HFF-Myc (cell line): ENCODE results near the gene CLMN.

Source experiments
- DNase-seq: peaks from one replicate; pipeline ENCODE4 v3.0.0-alpha.2; 2011; ENCODE audit warnings: low read depth; ENCODE audit errors: extremely low read depth
- H3K4me3 ChIP-seq: replicated peaks from 2 replicates; pipeline ENCODE4 v1.5.1; 2011; ENCODE audit warnings: low read depth, mild to moderate bottlenecking, control low read depth, low read length
- TF ChIP-seq, protein P1 (sequence below): IDR thresholded peaks from 2 replicates; pipeline ENCODE4 v1.5.1; 2012; ENCODE audit warnings: mild to moderate bottlenecking, low read depth, low read length, control low read depth; ENCODE audit errors: missing control alignments

CLMN gene

DNA sequence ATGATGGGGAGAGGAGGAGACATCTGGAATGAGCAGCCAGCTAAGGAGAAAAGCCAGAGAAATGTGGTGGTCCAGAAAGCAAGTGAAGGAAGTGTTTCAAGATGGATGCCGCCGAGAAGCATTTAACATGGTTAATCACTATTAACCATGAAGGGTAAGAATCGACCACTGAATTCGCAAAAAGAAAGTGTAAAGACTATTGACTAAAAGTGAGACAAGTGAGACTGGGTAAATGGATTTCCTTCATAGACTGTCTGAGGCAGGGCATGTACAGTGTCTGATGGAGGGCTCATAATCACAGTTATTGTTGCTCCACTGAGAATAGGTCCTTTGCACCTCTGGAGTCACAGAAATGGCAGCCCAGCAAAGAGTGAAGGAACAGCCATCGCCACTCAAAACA is 25.3 kb upstream of the CLMN start:
- no peak for DNase-seq
- TF ChIP-seq, protein P1, sequence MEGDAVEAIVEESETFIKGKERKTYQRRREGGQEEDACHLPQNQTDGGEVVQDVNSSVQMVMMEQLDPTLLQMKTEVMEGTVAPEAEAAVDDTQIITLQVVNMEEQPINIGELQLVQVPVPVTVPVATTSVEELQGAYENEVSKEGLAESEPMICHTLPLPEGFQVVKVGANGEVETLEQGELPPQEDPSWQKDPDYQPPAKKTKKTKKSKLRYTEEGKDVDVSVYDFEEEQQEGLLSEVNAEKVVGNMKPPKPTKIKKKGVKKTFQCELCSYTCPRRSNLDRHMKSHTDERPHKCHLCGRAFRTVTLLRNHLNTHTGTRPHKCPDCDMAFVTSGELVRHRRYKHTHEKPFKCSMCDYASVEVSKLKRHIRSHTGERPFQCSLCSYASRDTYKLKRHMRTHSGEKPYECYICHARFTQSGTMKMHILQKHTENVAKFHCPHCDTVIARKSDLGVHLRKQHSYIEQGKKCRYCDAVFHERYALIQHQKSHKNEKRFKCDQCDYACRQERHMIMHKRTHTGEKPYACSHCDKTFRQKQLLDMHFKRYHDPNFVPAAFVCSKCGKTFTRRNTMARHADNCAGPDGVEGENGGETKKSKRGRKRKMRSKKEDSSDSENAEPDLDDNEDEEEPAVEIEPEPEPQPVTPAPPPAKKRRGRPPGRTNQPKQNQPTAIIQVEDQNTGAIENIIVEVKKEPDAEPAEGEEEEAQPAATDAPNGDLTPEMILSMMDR, result no peak
- H3K4me3 ChIP-seq, result no peak overlapping the region

DNA sequence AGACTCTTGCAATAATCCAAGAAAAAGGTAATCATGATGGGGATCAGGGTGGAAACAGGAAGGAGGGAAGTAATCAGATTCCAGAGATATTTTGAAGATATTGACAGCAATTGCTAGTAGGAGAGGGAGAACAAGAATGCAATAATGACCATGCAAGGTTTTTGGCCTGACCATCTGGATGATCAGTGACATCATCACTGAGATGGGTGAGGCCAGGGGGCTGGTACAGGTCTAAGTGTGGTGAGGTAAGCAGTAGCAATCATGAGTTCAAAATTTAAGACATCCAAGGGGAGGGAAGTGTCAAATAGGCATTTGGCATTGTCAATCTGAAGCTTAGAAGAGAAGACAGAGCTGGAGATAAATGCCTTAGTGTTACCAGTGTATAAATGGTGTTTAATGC is 24.8 kb upstream of the CLMN start:
- DNase-seq, result no peak
- no peak overlapping the region for H3K4me3 ChIP-seq
- TF ChIP-seq, protein P1, result no peak

DNA sequence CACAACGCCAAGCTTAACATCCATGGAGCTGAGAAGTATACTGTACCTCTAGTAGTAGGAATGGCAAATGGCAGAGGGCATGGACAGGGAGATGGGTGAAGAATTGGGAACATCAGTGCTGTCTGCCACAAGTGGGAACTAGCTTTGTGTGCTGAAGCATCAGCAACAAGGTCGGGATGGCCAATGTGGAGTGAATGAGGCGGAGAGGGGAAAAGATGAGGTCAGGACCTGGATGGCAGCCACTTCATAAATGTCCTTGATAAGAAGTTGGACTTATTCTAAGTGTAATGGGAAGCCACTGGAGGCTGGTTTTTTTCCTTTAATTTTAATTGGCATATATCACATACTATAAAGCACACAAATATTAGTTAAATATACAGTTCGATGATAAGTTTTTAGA is 21.9 kb upstream of the CLMN start:
- no peak for DNase-seq
- no peak overlapping the region for H3K4me3 ChIP-seq
- TF ChIP-seq, protein P1, result no peak

DNA sequence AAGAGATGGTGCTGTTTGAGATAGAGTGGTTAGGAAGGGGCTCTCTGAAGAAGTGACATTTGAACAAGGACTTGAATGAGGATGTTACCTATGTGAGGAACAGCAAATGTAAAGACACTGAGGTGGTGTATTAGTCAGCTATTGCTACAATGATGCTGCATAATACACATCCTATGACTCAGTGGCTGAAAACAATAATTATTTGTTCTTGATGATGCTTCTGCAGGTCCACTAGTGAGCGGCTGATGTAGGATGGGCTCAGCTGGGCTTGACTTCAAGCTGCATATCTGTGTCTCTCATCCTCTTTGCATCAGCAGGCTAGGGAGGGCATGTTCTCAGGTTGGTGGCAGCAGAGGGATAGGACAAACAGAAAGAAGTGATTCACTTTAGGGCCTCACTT is 21.4 kb upstream of the CLMN start:
- DNase-seq, result no peak

DNA sequence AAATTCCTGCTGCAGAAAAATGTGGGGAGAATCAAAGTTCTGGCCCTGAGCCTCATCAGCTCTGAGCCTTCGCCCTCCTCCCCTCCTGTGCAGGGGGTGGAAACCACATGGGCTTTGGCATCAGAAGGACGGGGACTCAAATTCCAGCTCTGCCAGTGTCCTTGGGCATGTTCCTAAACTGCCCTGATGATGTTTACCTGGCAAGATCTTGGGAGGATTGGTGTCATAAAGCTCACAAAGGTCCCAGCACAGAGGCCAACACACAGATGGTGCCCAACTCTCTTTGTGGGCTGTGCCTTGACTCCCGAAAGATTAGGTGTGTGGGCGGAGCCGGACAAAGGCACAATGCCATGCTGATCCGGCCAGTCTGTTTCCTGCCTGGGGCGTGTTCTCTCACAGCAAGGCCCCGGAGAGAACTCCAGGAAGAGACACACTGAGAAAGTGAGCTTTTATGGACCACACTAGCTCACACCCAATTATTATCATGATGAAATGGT is 20.5 kb upstream of the CLMN start:
- no peak overlapping the region for H3K4me3 ChIP-seq
- DNase-seq, result no peak
- TF ChIP-seq, protein P1, result no peak

More for the DNA sequence above, 21.4 kb upstream of the CLMN start:
- TF ChIP-seq, protein P1, result no peak
- H3K4me3 ChIP-seq, result no peak overlapping the region

DNA sequence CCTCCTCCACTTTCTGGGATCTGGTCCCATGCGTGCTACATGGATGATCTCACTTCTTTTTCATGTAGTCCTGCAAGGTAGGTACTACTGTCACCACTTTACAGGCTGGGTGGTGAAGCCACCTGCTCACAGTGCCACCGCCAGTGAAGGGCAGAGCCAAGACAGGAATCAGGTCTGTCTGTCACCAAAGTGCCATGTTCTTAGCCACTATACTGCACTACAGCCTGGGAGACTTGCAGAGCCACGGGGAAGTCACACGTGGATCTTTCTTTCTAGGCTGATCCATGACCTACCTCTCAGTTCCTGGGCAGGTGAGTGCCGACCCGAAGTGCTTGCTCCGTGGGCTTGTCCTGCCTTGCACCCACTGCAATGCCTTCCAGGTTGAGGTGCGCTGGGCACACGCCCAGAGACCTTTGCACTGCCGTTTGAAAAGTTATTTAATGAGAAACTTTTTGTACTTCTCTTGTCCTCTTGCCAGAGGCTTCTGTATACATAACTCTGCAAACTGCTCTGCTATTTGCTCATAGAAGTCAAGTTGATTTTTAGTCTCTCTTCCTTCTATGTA is 19.7 kb upstream of the CLMN start:
- H3K4me3 ChIP-seq, result no peak overlapping the region
- DNase-seq, result no peak
- TF ChIP-seq, protein P1, result no peak

DNA sequence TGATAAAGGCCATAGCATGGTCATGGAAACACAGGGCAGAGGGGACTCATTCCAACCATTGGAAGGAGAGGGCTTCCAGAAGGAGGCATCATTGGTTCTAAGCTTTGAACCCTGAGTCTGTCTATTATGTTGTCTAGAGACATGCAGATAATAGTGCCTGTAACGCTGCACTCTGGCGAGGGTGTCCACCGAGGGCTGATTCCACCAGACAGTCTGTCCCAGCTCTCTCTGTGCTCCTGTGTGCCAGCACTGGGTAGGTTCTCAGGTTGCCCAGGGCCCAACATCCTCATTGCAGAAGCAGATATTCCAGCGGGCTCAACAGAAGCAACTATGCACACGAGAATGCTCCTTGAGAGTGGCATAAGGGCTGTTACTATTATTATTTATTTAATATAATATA is 18.7 kb upstream of the CLMN start:
- no peak overlapping the region for H3K4me3 ChIP-seq
- no peak for DNase-seq
- TF ChIP-seq, protein P1, result no peak
